ENCODE measurements around the gene HS3ST2.
A peak's percentile ranks its signal among the peaks of the same experiment; 100 is the strongest.

Gene HS3ST2

DNA sequence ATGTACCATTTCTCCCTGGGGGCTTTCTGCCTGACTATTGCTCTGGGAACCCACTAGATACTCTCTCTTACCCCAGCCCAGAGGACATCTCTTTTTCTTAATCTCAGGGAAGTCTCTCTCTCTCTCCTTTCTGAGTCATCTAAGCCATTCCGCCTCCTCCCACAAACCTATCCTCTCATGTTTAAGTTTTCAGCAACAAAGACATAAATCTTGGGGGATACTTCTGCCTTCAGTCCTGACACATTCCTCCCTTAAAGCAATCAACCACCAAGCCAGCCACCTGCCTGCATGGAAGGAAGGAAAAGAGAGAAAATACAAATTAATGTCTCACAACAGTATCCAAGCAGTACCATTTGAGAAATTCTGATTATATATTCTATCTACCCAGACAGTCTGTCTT, 128.8 kb downstream of the HS3ST2 start:
- TF ChIP-seq, protein P1, sequence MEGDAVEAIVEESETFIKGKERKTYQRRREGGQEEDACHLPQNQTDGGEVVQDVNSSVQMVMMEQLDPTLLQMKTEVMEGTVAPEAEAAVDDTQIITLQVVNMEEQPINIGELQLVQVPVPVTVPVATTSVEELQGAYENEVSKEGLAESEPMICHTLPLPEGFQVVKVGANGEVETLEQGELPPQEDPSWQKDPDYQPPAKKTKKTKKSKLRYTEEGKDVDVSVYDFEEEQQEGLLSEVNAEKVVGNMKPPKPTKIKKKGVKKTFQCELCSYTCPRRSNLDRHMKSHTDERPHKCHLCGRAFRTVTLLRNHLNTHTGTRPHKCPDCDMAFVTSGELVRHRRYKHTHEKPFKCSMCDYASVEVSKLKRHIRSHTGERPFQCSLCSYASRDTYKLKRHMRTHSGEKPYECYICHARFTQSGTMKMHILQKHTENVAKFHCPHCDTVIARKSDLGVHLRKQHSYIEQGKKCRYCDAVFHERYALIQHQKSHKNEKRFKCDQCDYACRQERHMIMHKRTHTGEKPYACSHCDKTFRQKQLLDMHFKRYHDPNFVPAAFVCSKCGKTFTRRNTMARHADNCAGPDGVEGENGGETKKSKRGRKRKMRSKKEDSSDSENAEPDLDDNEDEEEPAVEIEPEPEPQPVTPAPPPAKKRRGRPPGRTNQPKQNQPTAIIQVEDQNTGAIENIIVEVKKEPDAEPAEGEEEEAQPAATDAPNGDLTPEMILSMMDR (IDR thresholded peaks at IDR 0.05; ENCODE audit: low read depth, low read length), result no peak

DNA sequence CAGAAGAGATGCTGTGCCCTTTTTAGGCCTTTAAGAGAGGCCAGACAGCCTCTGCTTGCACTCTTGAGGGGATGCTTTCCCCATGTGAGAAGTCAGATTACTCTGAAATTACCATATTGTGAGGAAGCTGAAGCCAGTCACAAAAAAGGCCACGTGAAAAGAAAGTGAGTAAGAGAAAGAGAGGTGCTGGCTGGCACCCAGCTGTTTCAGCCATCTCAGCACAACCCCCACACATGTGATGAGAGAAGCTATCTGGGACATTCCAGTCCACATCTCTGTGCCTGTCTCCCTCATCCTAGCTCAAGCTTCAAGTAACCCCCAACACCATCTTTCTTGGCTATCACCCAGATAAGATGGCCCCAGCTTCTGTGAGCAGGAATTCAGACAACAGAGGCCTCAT, 131.4 kb downstream of the HS3ST2 start:
- DNase-seq (ENCODE audit: low read depth in 2 of 2), result peak in 1 of 2 donors; percentile 3
- TF ChIP-seq, protein P1 (IDR thresholded peaks at IDR 0.05; ENCODE audit: low read depth, low read length), result no peak
- no peak overlapping the region for H3K4me3 ChIP-seq (replicated peaks in 1 of 2; ENCODE audit: low read depth in 2 of 2, low read length in 2 of 2)

More for the DNA sequence above, 128.8 kb downstream of the HS3ST2 start:
- DNase-seq (ENCODE audit: low read depth in 2 of 2), result no peak
- H3K4me3 ChIP-seq (replicated peaks in 1 of 2; ENCODE audit: low read depth in 2 of 2, low read length in 2 of 2), result no peak overlapping the region

DNA sequence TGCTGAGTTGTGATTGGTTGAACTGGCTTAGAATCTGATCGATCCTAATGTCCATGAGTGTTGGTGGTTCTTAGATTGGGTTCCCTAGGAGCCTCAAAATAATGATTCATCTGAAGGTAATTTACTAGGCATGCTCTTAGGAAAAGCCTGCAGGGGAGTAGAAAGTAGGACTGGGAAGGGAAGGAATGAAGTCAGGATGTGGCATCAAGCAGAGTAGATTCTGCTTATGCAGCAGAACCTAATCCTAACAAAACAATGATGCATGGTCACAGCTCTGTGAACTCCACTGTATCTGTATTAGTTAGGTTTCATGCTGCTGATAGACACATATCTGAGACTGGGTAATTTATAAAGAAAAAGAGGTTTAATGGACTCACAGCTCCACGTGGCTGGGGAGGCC, 132.5 kb downstream of the HS3ST2 start:
- no peak overlapping the region for H3K4me3 ChIP-seq (replicated peaks in 1 of 2; ENCODE audit: low read depth in 2 of 2, low read length in 2 of 2)
- no peak for DNase-seq (ENCODE audit: low read depth in 2 of 2)
- TF ChIP-seq, protein P1 (IDR thresholded peaks at IDR 0.05; ENCODE audit: low read depth, low read length), result no peak

DNA sequence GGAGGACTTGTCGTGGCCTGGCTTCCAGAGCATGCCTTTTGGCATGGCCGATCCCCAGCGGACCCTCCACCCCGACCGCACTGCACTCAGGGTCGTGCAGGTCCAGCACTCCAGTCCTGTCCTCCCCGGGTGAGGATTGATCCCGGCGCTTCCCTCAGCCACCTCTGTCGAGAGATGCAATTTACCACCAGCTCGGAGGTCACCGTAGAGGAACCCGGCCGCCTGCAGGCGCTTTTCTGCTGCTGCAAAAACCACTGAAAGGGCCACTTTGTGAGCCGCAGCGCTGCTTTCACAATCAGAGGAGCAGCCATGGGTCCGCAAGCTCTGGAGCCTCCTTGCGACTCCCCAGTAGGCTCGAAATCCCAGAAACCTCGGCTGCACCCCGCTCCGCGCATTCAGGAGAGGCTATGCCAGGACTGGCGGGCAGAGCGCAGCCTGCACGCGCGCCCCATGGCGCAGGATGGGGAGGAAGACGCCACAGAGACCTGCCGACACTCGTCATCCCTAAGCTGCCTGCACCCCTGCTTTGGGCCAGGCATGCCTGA, 134.2 kb downstream of the HS3ST2 start:
- DNase-seq (ENCODE audit: low read depth in 2 of 2), result no peak
- H3K4me3 ChIP-seq (replicated peaks in 1 of 2; ENCODE audit: low read depth in 2 of 2, low read length in 2 of 2), result no peak overlapping the region
- TF ChIP-seq, protein P1 (IDR thresholded peaks at IDR 0.05; ENCODE audit: low read depth, low read length), result no peak

DNA sequence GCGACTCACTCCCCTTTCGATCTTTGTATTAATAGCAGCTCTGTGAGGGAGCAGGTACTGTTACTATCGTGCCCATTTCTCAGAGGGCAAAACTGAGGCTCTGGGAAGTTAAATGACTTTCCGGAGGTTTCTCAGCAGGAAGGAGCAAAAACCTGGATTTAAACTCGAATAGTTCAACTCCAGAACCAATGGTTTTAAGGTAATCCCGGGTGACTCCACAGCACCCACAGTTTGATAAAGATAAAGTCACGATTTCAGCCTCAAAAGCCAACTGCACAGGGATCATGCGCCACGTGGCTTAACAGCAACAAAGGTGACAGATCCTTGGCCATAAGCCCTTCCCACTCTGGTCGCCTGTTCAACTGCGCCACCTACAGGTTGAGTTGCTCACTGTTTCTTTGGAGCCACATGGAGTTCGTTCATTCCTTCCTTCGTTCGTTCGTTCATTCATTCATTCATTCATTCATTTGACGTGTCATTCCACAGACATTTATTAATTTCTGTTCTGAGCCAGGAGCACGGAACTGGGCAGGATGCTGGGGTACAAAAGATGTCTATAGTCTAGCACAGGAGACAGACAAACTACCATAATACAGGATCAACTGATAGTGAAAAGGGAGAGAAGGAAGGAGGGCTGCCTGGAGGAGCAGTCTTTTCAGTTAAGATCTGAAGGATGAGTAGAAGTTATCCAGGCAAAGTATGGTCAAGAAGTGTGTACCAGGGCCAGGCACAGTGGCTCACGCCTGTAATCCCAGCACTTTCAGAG, 134.8 kb downstream of the HS3ST2 start:
- peak; percentile 59 to 64 for DNase-seq (ENCODE audit: low read depth in 2 of 2)
- TF ChIP-seq, protein P1 (IDR thresholded peaks at IDR 0.05; ENCODE audit: low read depth, low read length), result peak; percentile 61
- H3K4me3 ChIP-seq (replicated peaks in 1 of 2; ENCODE audit: low read depth in 2 of 2, low read length in 2 of 2), result no peak overlapping the region

DNA sequence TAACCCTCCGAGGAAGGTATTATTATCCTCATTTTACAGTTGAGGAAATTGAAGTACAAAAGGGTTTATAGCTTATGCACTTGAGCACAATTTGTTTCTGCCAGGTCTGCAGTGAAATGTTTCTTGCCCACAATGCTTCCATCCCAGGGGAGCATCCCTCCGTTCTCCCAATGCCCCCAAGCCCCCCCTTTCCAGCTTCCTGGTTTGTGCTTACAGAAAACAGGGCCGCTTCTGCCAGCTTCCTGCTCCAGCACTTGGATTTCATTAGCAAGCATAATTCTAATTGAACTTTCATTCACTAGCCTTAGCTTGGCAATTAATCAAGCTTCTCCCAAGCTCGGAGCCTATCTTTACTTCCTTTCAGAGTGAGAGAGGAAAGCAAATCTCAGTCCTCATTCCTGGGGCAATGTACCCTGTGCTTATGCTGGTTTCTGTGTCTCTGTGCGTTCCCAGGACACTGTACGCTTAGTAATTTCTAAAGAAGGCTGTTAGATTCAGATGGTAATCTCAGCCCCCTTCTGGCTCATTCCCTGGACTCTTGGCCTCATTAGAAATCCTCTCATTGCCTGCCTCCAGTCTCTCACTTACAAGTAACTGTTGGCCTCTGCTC, 141.6 kb downstream of the HS3ST2 start:
- TF ChIP-seq, protein P1 (IDR thresholded peaks at IDR 0.05; ENCODE audit: low read depth, low read length), result no peak
- DNase-seq (ENCODE audit: low read depth in 2 of 2), result no peak
- no peak overlapping the region for H3K4me3 ChIP-seq (replicated peaks in 1 of 2; ENCODE audit: low read depth in 2 of 2, low read length in 2 of 2)
